K562 (cell line): ENCODE results near the gene C2orf81. TPM values are rescaled to one million over a fixed set of nuclear protein-coding genes. Genes with fewer than 3 reads are reported as not detected.

Experiments used
- ATAC-seq: fragments of 200-7000 bp; cut with Tn5 transposase; 3 replicates; pipeline ENCODE4 v1.9.1; 2020; ENCODE audit warnings: moderate library complexity
- BruUV-seq: library from RNA; stranded (reverse); fragments of 400-500 nt; replicated peaks from 2 replicates; lab custom pipeline; 2021; lab: Mats Ljungman, UMichigan
- CTCF ChIA-PET: fragments of 300-600 bp; formaldehyde crosslinking; extraction: SDS; loops from one replicate; lab custom pipeline; 2021; ENCODE audit warnings: low intra/inter-chr PET ratio; lab: Yijun Ruan, JAX
- POLR2A ChIA-PET: fragments of 300-600, 350-650 bp; sonication (Branson Sonifier 250); formaldehyde crosslinking; extraction: SDS; loops from one replicate; lab custom pipeline; 2021; ENCODE audit warnings: antibody characterized with exemption, inconsistent platforms; lab: Yijun Ruan, JAX
- DNase-seq, 4 experiments: peaks; one replicate each; pipeline versions ENCODE4 v3.0.0 to v3.0.0-alpha.2; 2011 to 2018; ENCODE audit warnings: low spot score in 3 of 4, mixed read lengths in 3 of 4; ENCODE audit errors: extremely low read depth in 1 of 4
- FAIRE-seq: peaks from 2 replicates; lab custom pipeline; 2011; peaks lifted over from hg19 to GRCh38; lab: Jason Lieb, UNC
- H2AFZ ChIP-seq: 2 replicates; pipeline ENCODE4 v1.6.0; 2011; ENCODE audit warnings: low read depth, low read length, control low read depth, inconsistent platforms
- H3K27ac ChIP-seq: fragments of 200-600 bp; 3 replicates; pipeline ENCODE4 v1.8.0; 2011; ENCODE audit warnings: low read depth, mild to moderate bottlenecking, control low read depth, inconsistent platforms, low read length, moderate library complexity, mixed read lengths; ENCODE audit errors: extremely low read depth
- H3K27me3 ChIP-seq, 2 experiments: fragments of 300-600 bp in 1 of 2; 2 replicates in 1 of 2; 3 replicates in 1 of 2; pipeline versions ENCODE4 v1.6.0 to v1.8.0; 2011; ENCODE audit warnings: inconsistent platforms in 2 of 2, low read length in 2 of 2, mild to moderate bottlenecking in 1 of 2, mixed read lengths in 1 of 2, moderate library complexity in 1 of 2; ENCODE audit not compliant: control insufficient read depth in 2 of 2, insufficient read depth in 2 of 2
- H3K36me3 ChIP-seq: fragments of 300-600 bp; 3 replicates; pipeline ENCODE4 v1.8.0; 2011; ENCODE audit warnings: mild to moderate bottlenecking, low read length, inconsistent platforms; ENCODE audit not compliant: control insufficient read depth, insufficient read depth
- H3K4me1 ChIP-seq, 2 experiments: fragments of 200-600 bp in 1 of 2; replicated peaks in 1 of 2; 2 replicates in 1 of 2; 3 replicates in 1 of 2; pipeline versions ENCODE4 v1.5.1 to v1.8.0; 2011; ENCODE audit warnings: inconsistent platforms in 2 of 2, low read length in 2 of 2, mild to moderate bottlenecking in 1 of 2, mixed read lengths in 1 of 2, moderate library complexity in 1 of 2; ENCODE audit not compliant: control insufficient read depth in 2 of 2, insufficient read depth in 2 of 2
- H3K4me2 ChIP-seq: 2 replicates; pipeline ENCODE4 v1.6.1; 2011; ENCODE audit warnings: low read length, control low read depth, inconsistent platforms, mixed read lengths; ENCODE audit not compliant: insufficient read depth
- H3K4me3 ChIP-seq: fragments of 200-600 bp; sonication (generic), shearing (Covaris generic); 2 replicates; pipeline ENCODE4 v1.5.1; 2016; ENCODE audit warnings: control low read depth, inconsistent platforms
- H3K79me2 ChIP-seq: fragments of 200-600 bp; 3 replicates; pipeline ENCODE4 v1.8.0; 2011; ENCODE audit warnings: low read length, inconsistent platforms; ENCODE audit not compliant: control insufficient read depth, insufficient read depth
- H3K9ac ChIP-seq, 2 experiments: 2 replicates each; pipeline versions ENCODE4 v1.6.0 to v1.6.1; 2011; ENCODE audit warnings: low read depth in 2 of 2, low read length in 2 of 2, control low read depth in 1 of 2, inconsistent platforms in 1 of 2, mild to moderate bottlenecking in 1 of 2, mixed read lengths in 1 of 2; ENCODE audit not compliant: insufficient read depth in 1 of 2
- H3K9me1 ChIP-seq: one replicate; pipeline ENCODE4 v1.6.0; 2011; ENCODE audit warnings: inconsistent platforms, mild to moderate bottlenecking, low read length, moderate library complexity; ENCODE audit not compliant: control insufficient read depth, insufficient read depth
- H3K9me3 ChIP-seq: replicated peaks from 2 replicates; pipeline ENCODE4 v1.5.1; 2011; ENCODE audit warnings: low read depth, low read length, inconsistent platforms; ENCODE audit not compliant: control insufficient read depth, insufficient read depth
- H4K20me1 ChIP-seq: replicated peaks from 2 replicates; pipeline ENCODE4 v1.6.1; 2011; ENCODE audit warnings: low read length, inconsistent platforms, mixed read lengths; ENCODE audit not compliant: control insufficient read depth, insufficient read depth
- DNMT1 ChIP-seq: fragments of 450-650 bp; IDR thresholded peaks from 2 replicates; pipeline ENCODE4 v1.6.1; 2016; ENCODE audit warnings: antibody characterized with exemption, mild to moderate bottlenecking
- GTF3C2 ChIP-seq: IDR thresholded peaks from 3 replicates; pipeline ENCODE4 v1.6.1; 2011; ENCODE audit warnings: borderline replicate concordance, mild to moderate bottlenecking, moderate library complexity; ENCODE audit not compliant: insufficient read length; ENCODE audit errors: extremely low read depth
- HINFP ChIP-seq: fragments of 450-650 bp; conservative IDR thresholded peaks from 2 replicates; pipeline ENCODE4 v1.6.1; 2016; ENCODE audit warnings: missing genetic modification characterization, low read depth, mild to moderate bottlenecking, control low read depth, missing compliant biosample characterization
- HIVEP1 ChIP-seq: fragments of 250-450 bp; sonication (Bioruptor Pico); IDR thresholded peaks from 2 replicates; pipeline ENCODE4 v1.4.0; 2020; ENCODE audit warnings: mild to moderate bottlenecking
- PHF20 ChIP-seq: fragments of 450-650 bp; IDR thresholded peaks from 2 replicates; pipeline ENCODE4 v1.6.1; 2018; ENCODE audit not compliant: partially characterized antibody
- POU5F1 ChIP-seq: fragments of 150-350 bp; IDR thresholded peaks from 2 replicates; pipeline ENCODE4 v1.6.1; 2014; ENCODE audit warnings: borderline replicate concordance, low read length, low read depth, mild to moderate bottlenecking; ENCODE audit not compliant: partially characterized antibody
- RBM39 ChIP-seq: fragments of 200-400 bp; formaldehyde crosslinking; optimal IDR thresholded peaks from 2 replicates; pipeline ENCODE3; 2018; ENCODE audit warnings: low read depth, low read length
- TAF15 ChIP-seq: fragments of 200-400 bp; formaldehyde crosslinking; IDR thresholded peaks from 2 replicates; pipeline ENCODE4 v1.6.1; 2017; ENCODE audit warnings: mild to moderate bottlenecking, low read depth, low read length, moderate library complexity
- TCF7L2 ChIP-seq: fragments of 150-350 bp; IDR thresholded peaks from 2 replicates; pipeline ENCODE4 v1.6.1; 2016; ENCODE audit warnings: low read depth, mild to moderate bottlenecking, low read length, moderate library complexity
- ZMIZ1 ChIP-seq, 2 experiments: fragments of 150-350 bp in 1 of 2; IDR thresholded peaks; 2 replicates each; pipeline ENCODE4 v1.6.1; 2012 to 2016; ENCODE audit warnings: low read depth in 2 of 2, low read length in 2 of 2, mild to moderate bottlenecking in 1 of 2, moderate library complexity in 1 of 2
- ZNF217 ChIP-seq: sonication (generic); formaldehyde crosslinking; IDR thresholded peaks from 2 replicates; pipeline ENCODE4 v1.8.0; 2022; ENCODE audit warnings: mild to moderate bottlenecking, missing genetic modification reagents
- ZNF507 ChIP-seq: conservative IDR thresholded peaks from 2 replicates; pipeline ENCODE4 v1.6.1; 2017; ENCODE audit warnings: missing genetic modification characterization, missing compliant biosample characterization
- ZNF57 ChIP-seq: fragments of 450-650 bp; formaldehyde crosslinking; IDR thresholded peaks from 2 replicates; pipeline ENCODE4 v1.4.0; 2020; ENCODE audit warnings: mild to moderate bottlenecking, moderate library complexity
- ZNF644 ChIP-seq: fragments of 200-800 bp; sonication (Bioruptor generic); IDR thresholded peaks from 2 replicates; pipeline ENCODE4 v1.6.1; 2016; ENCODE audit warnings: low read depth, missing genetic modification characterization, missing compliant biosample characterization
- WGBS: fragments of 100-300 bp; shearing (Covaris generic); methylation state at CpG from one replicate; pipeline ENCODE4 v1.1.6; 2016; ENCODE audit warnings: low coverage, mixed read lengths; ENCODE audit not compliant: insufficient coverage; ENCODE audit errors: missing lambda C conversion rate; 5-methylcytosine and 5-hydroxymethylcytosine counted together
- in situ Hi-C: fragments of 300-500 bp; cut with MboI; formaldehyde crosslinking; loops from 4 replicates; pipeline ENCODE4 v1.15.0; 2018; ENCODE audit warnings: inconsistent platforms, mixed read lengths
- intact Hi-C: fragments of 100-400 bp; cut with micrococcal nuclease; formaldehyde crosslinking; loops from 2 replicates; pipeline ENCODE4 v1.14.2; 2022
- polyA plus RNA-seq, 8 experiments: library from polyadenylated mRNA; depleted of rRNA in 4 of 8; stranded (reverse) in 5 of 8; unstranded in 3 of 8; fragments of >200 nt; fragmentation: Nextera tagmentation in 2 of 8; fragmentation: Illumina TruSeq in 1 of 8; extraction: Ambion mirVana in 2 of 8; extraction: Trizol in 1 of 8; gene quantifications; 2 replicates each; pipeline versions ENCODE4 v1.2.1 to v1.2.3, GENCODE V29; 2011 to 2014; ENCODE audit warnings: inconsistent platforms in 1 of 8, missing spikeins in 1 of 8
- total RNA-seq, 7 experiments: library from RNA; depleted of rRNA in 6 of 7; stranded (reverse); fragments of >200 nt in 6 of 7; fragmentation: Illumina TruSeq in 2 of 7; extraction: Trizol in 2 of 7; gene quantifications; 2 replicates each; pipeline versions ENCODE4 v1.2.1 to v1.2.3, GENCODE V29; 2011 to 2021; ENCODE audit warnings: low replicate concordance in 1 of 7

The C2orf81 gene
- total and polyA plus RNA-seq, 9 of the 15 experiments (the other 6 are each of a cell fraction or from before 2014, with no cell fraction given), result 0.06 TPM; not detected in 8

GRCh38 chr2:74373221-74373676 is 48.2 kb downstream of the C2orf81 start (continued):
- TF ChIP-seq HIVEP1 (CRISPR knock-in tag) (no peak), ZMIZ1 (IDR thresholded peaks at IDR 0.05; ENCODE audit: low read depth in 2 of 2, low read length in 2 of 2) (no peak), PHF20 (no peak), HINFP (no peak)

GRCh38 chr2:74372674-74373073 is 48.7 kb downstream of the C2orf81 start:
- Histone ChIP-seq H3K9ac (peak overlapping the region in 1 of 2 experiments; percentile 54; a peak in 1 of 4 replicates), H3K4me1 (peaks cover 4 to 15% of the 10 kb centered on the region in 2 experiments; a peak in 3 of 5 replicates), H3K4me2 (no peak overlapping the region; the same call in 1 of the 2 replicates), H2AFZ (no peak overlapping the region), H3K79me2 (no peaks in the 10 kb centered on the region), H4K20me1 (no peaks in the 10 kb centered on the region; the same call in 1 of the 2 replicates), H3K9me1 (no peaks in the 10 kb centered on the region), H3K4me3 (no peak overlapping the region), H3K9me3 (no peaks in the 10 kb centered on the region), H3K27me3 (no peaks in the 10 kb centered on the region), H3K27ac (no peak overlapping the region), H3K36me3 (peaks cover 43% of the 10 kb centered on the region; the same call in 2 of the 3 replicates)
- no TSS peak for BruUV-seq
- FAIRE-seq, result no peak
- 54% methylated on average over 6 of the region's 6 CpGs for WGBS
- CTCF ChIA-PET, result no interaction called here
- intact Hi-C loops, result no loop called here
- in situ Hi-C loops, result no loop called here
- no peak for ATAC-seq
- POLR2A ChIA-PET, result no interaction called here
- DNase-seq, result no peak
- TF ChIP-seq ZNF644 (tag), result no peak
- no peak for TF ChIP-seq TAF15
- no peak for TF ChIP-seq RBM39
- TF ChIP-seq TCF7L2, result no peak
- no peak for TF ChIP-seq ZNF57
- TF ChIP-seq POU5F1, result no peak
- no peak for TF ChIP-seq DNMT1
- no peak for TF ChIP-seq GTF3C2
- TF ChIP-seq ZNF507 (tag), result no peak
- no peak for TF ChIP-seq ZNF217 (CRISPR knock-in tag)
